ENCODE results near the gene EXOC6.

GRCh38 chr10:93070378-93071176 lies 222.3 kb downstream of the EXOC6 start:
- TF ChIP-seq, protein P1, sequence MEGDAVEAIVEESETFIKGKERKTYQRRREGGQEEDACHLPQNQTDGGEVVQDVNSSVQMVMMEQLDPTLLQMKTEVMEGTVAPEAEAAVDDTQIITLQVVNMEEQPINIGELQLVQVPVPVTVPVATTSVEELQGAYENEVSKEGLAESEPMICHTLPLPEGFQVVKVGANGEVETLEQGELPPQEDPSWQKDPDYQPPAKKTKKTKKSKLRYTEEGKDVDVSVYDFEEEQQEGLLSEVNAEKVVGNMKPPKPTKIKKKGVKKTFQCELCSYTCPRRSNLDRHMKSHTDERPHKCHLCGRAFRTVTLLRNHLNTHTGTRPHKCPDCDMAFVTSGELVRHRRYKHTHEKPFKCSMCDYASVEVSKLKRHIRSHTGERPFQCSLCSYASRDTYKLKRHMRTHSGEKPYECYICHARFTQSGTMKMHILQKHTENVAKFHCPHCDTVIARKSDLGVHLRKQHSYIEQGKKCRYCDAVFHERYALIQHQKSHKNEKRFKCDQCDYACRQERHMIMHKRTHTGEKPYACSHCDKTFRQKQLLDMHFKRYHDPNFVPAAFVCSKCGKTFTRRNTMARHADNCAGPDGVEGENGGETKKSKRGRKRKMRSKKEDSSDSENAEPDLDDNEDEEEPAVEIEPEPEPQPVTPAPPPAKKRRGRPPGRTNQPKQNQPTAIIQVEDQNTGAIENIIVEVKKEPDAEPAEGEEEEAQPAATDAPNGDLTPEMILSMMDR (conservative IDR thresholded peaks at IDR 0.05 in 1 of 2, IDR thresholded peaks at IDR 0.05 in 1 of 2; ENCODE audit: extremely low read depth in 1 of 2, insufficient read depth in 1 of 2, low read depth in 1 of 2, low read length in 2 of 2): no peak
- TF ChIP-seq EZH2 (IDR thresholded peaks at IDR 0.05; ENCODE audit: borderline replicate concordance, low read length): no peak

All from mammary epithelial cell (primary cell).